ENCODE results near the gene LHPP.

LHPP gene

DNA sequence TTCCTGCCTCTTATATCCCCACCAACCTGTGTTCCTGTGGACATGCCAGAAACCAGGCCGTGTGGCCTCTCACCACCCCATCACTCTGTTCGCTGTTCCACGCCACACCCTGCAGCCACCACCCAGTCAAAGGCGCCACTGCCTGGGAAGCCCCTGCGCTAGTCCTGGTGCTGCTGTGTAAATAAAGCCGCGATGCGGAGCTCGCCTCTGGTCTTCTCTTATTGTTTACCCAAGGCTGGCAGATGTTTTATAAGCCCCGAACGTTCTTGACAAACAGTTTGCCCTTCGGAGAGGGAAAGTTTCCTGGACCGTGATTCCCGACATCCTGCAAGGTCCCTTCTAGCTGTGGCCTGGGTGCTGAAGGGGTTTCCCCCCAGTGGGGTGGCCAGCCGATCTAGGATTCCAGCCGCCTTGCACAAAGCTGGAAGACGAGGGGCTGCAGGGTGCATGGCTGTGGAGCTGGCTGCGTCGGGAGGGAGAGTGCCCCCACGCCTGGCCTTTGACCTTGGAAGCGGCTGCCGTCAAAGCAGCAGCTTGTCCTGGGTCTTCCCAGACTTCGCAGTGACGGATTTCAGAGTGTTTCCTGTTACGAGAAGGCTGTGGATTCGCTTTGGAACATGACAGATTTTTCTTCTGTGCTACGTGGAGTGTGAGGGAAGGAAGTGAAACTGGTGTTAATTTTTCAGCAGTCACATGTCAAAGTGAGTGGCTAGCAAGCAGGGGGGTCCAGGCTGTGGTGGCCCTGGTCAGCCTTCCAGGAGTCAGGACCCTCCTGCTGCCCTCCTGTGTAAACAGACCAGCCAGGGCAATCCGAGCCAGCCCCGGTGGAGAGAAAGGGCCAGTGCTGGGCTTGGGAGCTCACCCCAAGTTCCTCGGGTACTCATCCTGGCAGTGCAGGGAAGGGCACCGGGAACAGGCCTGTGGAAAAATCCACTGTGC is 61.6 kb downstream of the LHPP start:
- no peak for FAIRE-seq

GRCh38 chr10:124523901-124524300 is 62.3 kb downstream of the LHPP start:
- no peak for FAIRE-seq

GRCh38 chr10:124524991-124525653 is 63.5 kb downstream of the LHPP start:
- FAIRE-seq: no peak

DNA sequence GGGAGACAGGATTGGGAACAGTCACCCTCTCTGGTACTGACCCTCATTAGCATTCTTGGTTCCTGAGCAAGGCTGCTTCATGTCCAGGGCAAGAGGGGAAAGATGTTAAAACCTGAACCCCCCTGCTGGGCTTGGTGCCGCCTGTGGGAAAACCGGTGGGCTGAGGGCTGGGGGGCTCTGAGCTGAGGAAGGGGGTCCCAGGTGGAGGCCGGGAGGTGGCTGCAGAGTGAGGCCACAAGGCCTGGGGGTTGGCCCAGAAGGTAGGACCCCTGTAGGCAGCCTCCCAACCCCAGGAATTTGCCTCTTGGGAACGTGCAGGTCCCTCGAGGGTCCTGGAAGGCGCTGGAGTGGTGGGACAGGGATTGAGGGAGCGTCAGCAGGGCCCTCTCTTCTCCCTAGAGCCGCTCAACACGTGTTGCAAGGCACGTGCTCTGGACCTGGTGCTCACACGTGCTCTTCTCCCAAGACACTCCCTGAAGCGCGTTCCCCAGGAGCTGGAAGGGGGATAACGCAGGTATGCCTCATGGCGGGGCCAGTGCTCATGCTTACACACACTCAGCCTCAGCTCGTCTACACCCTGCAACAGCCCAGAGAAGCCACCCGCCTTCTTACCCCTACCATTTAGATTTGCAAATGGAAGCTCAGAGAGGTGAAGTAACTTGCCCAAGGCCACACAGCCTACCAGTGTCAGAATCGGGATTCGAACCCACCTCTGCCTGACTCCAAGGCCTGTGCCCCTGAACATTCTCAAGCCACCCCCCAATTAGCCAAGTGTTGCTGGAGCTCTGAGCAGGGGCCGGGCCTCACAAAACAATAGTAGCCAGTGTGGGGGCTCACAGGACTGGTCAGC is 64.4 kb downstream of the LHPP start:
- FAIRE-seq: no peak

- FAIRE-seq: no peak
These were observed 65.1 kb downstream of the LHPP start for GRCh38 chr10:124526621-124527267.

DNA sequence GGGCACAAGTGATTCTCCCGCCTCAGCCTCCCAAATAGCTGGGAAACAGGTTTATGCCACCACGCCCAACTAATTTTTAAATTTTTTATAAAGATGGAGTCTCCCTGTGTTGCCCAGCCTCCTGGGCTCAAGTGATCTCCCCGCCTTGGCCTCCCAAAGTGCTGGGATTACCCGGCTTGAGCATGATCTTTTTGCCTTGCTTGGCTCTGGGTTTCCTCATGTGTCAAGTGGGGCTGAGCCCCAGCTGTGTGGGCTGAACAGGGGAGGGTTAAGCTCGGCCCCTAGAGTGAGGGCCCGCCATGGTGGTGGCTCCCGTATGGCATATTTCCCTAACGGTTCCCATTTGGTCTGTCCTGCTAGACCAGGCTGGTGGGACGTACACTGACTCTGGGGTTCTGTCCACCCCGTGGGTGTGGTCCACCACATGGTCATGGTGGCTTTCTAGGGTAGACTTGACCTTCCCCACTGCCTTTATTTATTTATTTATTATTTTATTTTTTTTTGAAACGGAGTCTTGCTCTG is 66.3 kb downstream of the LHPP start:
- no peak for FAIRE-seq

- FAIRE-seq: no peak
These were observed 68.1 kb downstream of the LHPP start for GRCh38 chr10:124529661-124530214.

- FAIRE-seq: no peak
These were observed 68.6 kb downstream of the LHPP start for GRCh38 chr10:124530215-124530665.

- FAIRE-seq: no peak
These were observed 69.2 kb downstream of the LHPP start for GRCh38 chr10:124530816-124531215.

GRCh38 chr10:124532106-124532641 is 70.6 kb downstream of the LHPP start:
- peak; percentile 3 for FAIRE-seq

DNA sequence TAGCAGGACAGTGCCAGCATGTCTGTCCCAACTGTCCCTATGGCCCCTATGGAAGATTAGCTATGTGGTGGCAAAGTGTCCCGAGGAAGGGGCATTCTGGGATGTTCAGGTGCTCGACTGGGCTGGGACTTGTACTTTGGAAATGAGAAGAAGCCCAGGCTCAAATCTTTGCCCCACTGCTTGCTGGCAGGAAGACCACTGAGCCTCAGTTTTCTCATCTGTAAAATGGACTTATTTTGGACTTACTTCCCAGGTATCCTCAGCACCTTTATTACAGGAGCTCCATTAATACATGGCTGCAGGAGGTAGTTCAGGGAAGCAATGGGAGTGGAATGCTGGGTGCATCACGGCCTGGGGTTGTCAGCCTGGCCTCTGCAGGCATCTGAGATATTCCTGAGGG is 71.2 kb downstream of the LHPP start:
- no peak for FAIRE-seq

GRCh38 chr10:124533266-124533665 is 71.6 kb downstream of the LHPP start:
- FAIRE-seq: no peak

- FAIRE-seq: no peak
These were observed 72.7 kb downstream of the LHPP start for GRCh38 chr10:124534231-124534798.

- FAIRE-seq: no peak
These were observed 73.4 kb downstream of the LHPP start for GRCh38 chr10:124534826-124535601.

DNA sequence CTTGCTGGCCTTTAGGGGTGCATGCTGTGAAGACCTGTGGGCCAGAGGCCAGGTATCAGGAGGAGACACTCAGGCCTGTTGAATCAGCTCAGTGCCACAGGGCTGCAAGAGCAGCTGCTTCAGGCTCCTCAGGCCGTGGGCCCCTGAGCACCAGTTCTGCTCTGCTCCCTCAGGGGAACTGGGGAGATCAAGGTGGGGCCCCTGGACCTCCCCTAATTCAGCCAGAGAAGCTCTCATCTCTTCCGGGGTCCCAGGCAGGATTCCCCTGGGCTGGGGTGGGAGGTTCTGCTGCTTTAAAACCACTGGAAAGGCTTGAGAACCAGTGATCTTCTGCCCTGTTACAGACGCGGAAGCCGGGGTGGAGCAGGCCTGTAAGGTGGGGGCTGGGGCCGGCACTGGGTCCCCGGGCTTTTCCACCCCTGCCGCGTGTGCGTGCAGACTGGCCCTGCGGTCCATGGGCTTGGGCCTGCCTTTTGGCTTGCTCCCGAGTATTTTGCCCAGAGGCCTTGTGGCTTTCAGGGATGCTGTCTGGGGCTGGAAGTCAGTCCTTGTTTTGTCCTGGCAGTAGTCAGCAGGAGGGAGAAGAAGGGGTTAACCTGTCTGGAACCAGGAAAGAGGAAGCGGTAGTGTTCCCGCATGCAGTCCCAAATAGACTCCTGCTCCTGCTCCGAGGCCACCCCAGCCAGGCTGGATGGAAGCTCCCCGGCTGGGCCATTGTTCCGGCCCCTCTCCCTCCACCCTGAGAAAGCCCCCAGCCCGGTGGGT is 74.3 kb downstream of the LHPP start:
- FAIRE-seq: no peak

DNA sequence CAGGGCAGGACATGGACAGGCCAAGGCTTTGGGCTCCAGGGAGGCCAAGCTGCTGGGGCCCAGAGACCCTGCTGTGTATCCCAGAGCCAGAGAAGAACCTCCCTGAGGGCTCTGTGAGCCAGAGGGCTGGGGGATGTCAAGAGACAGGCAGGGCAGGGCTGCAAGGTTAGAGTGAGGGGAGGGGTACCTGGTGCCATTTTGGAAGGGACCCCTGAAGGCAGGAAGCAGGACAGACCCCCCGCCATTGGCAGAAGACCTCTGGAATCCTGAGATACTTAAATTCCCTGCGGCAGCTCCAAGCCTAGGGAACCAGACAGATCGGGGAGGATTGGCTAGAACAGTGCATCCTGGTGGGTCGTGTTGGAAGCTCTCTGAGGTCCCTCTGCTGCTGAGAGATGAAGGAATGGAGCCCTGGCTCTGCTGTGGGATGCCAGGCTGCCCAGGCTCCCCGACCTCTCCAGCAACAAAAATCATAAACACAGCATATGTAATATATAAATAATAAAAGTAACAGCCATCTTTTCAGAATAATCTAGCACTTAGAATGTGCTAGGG is 75.0 kb downstream of the LHPP start:
- FAIRE-seq: no peak

DNA sequence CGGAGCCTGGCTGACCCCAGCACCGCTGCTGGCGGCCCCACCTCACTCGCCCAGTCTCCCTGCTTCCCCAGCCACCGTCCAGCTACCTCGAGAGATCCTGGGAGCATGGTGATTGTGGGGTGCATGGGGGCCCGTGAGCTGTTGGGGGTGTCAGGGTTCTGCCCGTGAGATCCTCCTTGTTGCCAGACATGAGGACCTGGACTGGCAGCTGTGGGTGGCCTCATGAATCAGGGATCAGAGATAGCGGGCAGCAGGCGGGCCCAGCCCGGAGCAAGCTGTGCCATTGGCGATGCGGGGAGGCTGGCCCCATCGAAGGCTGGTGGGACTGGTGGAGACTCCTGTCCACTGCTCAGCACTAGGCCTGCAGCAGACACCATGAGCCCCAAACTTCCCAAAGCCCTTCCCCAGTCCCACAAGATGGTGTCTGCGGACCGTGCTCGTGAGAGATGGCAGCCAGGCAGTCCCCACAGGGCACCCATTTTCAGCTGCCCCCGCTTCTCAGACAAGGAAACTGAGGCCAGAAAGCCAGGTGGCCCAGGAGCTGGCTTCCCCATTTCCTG is 75.6 kb downstream of the LHPP start:
- FAIRE-seq: no peak

DNA sequence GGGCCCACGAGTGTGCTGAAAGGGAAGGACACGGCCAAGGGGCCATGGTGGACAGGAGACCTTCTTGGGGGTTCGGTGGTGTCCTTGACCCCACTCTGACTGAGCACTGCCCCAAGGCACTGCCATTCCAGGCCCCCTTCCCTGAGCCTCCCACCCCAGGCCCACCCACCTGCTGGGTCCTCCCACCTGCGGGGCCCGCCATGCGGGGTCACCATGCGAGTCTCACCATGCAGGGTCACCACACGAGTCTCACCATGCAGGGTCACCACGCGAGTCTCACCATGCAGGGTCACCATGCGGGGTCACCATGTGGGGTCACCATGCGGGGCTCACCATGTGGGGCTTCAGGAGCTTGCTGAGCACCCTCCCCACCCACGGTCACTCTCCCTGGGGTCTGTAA is 76.3 kb downstream of the LHPP start:
- no peak for FAIRE-seq

DNA sequence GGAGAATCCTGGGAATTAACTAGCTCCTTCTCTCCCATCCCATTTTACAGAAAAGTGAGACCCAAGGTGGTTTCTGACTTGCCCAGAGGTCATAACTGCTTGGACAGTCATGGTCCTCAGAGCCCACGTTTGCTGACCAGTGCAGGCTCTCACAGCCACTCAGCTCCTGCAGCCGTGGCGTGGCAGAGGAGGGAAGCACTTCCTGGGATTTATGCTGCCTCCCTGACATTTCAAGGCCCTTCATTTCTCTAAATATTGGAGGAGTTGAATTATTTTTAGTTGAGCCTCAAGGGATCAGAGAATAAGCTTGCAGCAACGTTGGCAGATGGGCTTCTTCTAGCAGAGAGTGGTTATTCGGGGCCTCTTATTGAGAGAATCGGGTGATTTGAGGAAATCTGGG is 77.1 kb downstream of the LHPP start:
- no peak for FAIRE-seq
